ENCODE measurements around the gene CENPL. TPM values are rescaled to one million over a fixed set of nuclear protein-coding genes. Genes with fewer than 3 reads are reported as not detected.

Gene CENPL
- total RNA-seq, 1 donor from 2014 or later, result 8.2 TPM

GRCh38 chr1:173753830-173754229 lies 70.9 kb downstream of the CENPL start:
- Mint-ChIP-seq H3K9me3 (ENCODE audit: low read depth) (no peaks in the 10 kb centered on the region), H3K27ac (ENCODE audit: unreplicated experiment) (no peak overlapping the region), H3K4me3 (ENCODE audit: unreplicated experiment) (no peak overlapping the region), H3K27me3 (ENCODE audit: low read depth) (no peaks in the 10 kb centered on the region), H3K4me1 (ENCODE audit: low read depth) (no peaks in the 10 kb centered on the region), H3K36me3 (ENCODE audit: low read depth) (peaks cover 36% of the 10 kb centered on the region)
- no peak for TF ChIP-seq CTCF (IDR thresholded peaks at IDR 0.05)
- DNase-seq (ENCODE audit: low spot score), result no peak

Other genes with a start within 250 kb of the CENPL start
- gene SLC9C2, start 221.8 kb downstream of the CENPL start, total RNA-seq, result not detected in 3 replicates
- gene TEX50, start 189.5 kb downstream of the CENPL start, total RNA-seq, result not detected in 3 replicates
- gene ANKRD45, start 155.0 kb downstream of the CENPL start, total RNA-seq, result 0.39 TPM in 1 of 3 replicates, not detected in the others
- gene KLHL20, start 109.9 kb downstream of the CENPL start, total RNA-seq, result 28.5 to 34.1 TPM (median 29.2 TPM) in 3 replicates
- 9.5 to 12.7 TPM (median 9.5 TPM) in 3 replicates for gene DARS2, start 210 bp downstream of the CENPL start, total RNA-seq
- gene GAS5, start 43.1 kb upstream of the CENPL start, total RNA-seq, result 190 to 340 TPM (median 307 TPM) in 3 replicates
- gene ZBTB37, start 43.5 kb upstream of the CENPL start, total RNA-seq, result 11.0 to 13.8 TPM (median 13.7 TPM) in 3 replicates
- 0.22 to 0.51 TPM in 2 of 3 replicates, not detected in the other for gene SERPINC1, start 92.4 kb upstream of the CENPL start, total RNA-seq
- 24.7 to 26.8 TPM (median 25.7 TPM) in 3 replicates for gene RC3H1, start 197.5 kb upstream of the CENPL start, total RNA-seq